DMS79 treated with DMSO at 0.1 percent for 48 hours (cell line): ENCODE measurements around the gene DENND1A.
"Not testable (repeated sequence)": the region's sequence is repeated elsewhere in the genome, so short reads cannot be mapped to it uniquely, and the experiment has no call there.

ENCODE experiments used
- DNase-seq: peaks from one replicate; lab custom pipeline; 2025; lab: John Stamatoyannopoulos, UW

The DENND1A gene

GRCh38 chr9:123929870-123930831 lies at the start of gene DENND1A:
TSS of gene DENND1A (minus strand) at chr9:123930126. CDS start at chr9:123929905, 221 bp downstream.
- DNase-seq: peak; percentile 84

- peak; percentile 80 for DNase-seq
Observed at GRCh38 chr9:123978981-123979380, 49.1 kb upstream of the DENND1A start.

- not testable (repeated sequence) for DNase-seq
Observed at GRCh38 chr9:123976579-123976978, 46.7 kb upstream of the DENND1A start.

- DNase-seq: no peak
Observed at GRCh38 chr9:123975871-123976270, 45.9 kb upstream of the DENND1A start.

- no peak for DNase-seq
Observed at GRCh38 chr9:123974471-123974870, 44.5 kb upstream of the DENND1A start.

- DNase-seq: no peak
Observed at GRCh38 chr9:123973590-123974223, 43.8 kb upstream of the DENND1A start.

- DNase-seq: no peak
Observed at GRCh38 chr9:123972618-123973017, 42.7 kb upstream of the DENND1A start.

- no peak for DNase-seq
Observed at GRCh38 chr9:123967323-123967722, 37.4 kb upstream of the DENND1A start.

- no peak for DNase-seq
Observed at GRCh38 chr9:123965801-123966686, 36.1 kb upstream of the DENND1A start.

GRCh38 chr9:123964761-123965160 lies 34.8 kb upstream of the DENND1A start:
- DNase-seq: no peak

- no peak for DNase-seq
Observed at GRCh38 chr9:123960965-123961364, 31.0 kb upstream of the DENND1A start.

- DNase-seq: no peak
Observed at GRCh38 chr9:123960366-123960765, 30.4 kb upstream of the DENND1A start.

- DNase-seq: no peak
Observed at GRCh38 chr9:123959787-123960186, 29.9 kb upstream of the DENND1A start.

- no peak for DNase-seq
Observed at GRCh38 chr9:123957731-123958130, 27.8 kb upstream of the DENND1A start.

GRCh38 chr9:123957168-123957721 lies 27.3 kb upstream of the DENND1A start:
- DNase-seq: no peak

- no peak for DNase-seq
Observed at GRCh38 chr9:123955637-123956036, 25.7 kb upstream of the DENND1A start.

- no peak for DNase-seq
Observed at GRCh38 chr9:123954518-123955280, 24.8 kb upstream of the DENND1A start.

- no peak for DNase-seq
Observed at GRCh38 chr9:123952641-123953495, 22.9 kb upstream of the DENND1A start.

- DNase-seq: no peak
Observed at GRCh38 chr9:123948286-123948685, 18.4 kb upstream of the DENND1A start.

GRCh38 chr9:123947326-123947725 lies 17.4 kb upstream of the DENND1A start:
- no peak for DNase-seq
